ENCODE results near the gene VTI1A.

DNA sequence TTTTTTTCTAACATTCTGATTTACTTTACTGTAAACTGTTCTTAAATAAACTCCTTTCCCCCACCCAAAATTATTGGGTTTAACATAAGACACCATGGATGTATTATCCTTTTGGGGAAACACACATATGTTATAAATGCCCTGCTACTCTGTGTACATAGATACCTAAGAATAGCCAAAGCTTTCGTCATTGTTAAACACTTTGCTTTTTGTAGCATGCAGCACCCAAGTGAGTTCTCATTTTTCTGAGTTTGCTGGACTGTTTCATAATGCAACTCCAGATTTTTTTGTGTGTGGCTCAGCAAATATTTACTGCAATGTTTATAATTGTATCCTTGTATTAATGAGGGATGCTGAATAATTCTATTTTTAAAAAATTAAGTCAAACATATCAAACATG is 86.9 kb downstream of the VTI1A start:
- no peak for TF ChIP-seq FOSL2 (IDR thresholded peaks at IDR 0.05)
- no peak for TF ChIP-seq FOSL2 (CRISPR knock-in tag; IDR thresholded peaks at IDR 0.05)
- TF ChIP-seq, protein P1, sequence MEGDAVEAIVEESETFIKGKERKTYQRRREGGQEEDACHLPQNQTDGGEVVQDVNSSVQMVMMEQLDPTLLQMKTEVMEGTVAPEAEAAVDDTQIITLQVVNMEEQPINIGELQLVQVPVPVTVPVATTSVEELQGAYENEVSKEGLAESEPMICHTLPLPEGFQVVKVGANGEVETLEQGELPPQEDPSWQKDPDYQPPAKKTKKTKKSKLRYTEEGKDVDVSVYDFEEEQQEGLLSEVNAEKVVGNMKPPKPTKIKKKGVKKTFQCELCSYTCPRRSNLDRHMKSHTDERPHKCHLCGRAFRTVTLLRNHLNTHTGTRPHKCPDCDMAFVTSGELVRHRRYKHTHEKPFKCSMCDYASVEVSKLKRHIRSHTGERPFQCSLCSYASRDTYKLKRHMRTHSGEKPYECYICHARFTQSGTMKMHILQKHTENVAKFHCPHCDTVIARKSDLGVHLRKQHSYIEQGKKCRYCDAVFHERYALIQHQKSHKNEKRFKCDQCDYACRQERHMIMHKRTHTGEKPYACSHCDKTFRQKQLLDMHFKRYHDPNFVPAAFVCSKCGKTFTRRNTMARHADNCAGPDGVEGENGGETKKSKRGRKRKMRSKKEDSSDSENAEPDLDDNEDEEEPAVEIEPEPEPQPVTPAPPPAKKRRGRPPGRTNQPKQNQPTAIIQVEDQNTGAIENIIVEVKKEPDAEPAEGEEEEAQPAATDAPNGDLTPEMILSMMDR (IDR thresholded peaks at IDR 0.05), result no peak
- no peak for TF ChIP-seq KDM5A (IDR thresholded peaks at IDR 0.05)
- TF ChIP-seq HDAC2 (IDR thresholded peaks at IDR 0.05), result no peak
- TF ChIP-seq, protein P2, sequence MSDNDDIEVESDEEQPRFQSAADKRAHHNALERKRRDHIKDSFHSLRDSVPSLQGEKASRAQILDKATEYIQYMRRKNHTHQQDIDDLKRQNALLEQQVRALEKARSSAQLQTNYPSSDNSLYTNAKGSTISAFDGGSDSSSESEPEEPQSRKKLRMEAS (IDR thresholded peaks at IDR 0.05), result no peak
- no peak for TF ChIP-seq EP300 (IDR thresholded peaks at IDR 0.05)
- TF ChIP-seq ZC3H11A (IDR thresholded peaks at IDR 0.05), result no peak
- TF ChIP-seq ATOH8 (CRISPR knock-in tag; IDR thresholded peaks at IDR 0.05; ENCODE audit: low read depth), result no peak
- no peak for TF ChIP-seq MYC (IDR thresholded peaks at IDR 0.05; ENCODE audit: borderline replicate concordance, low read length)
- no peak for TF ChIP-seq REST (IDR thresholded peaks at IDR 0.05)
- TF ChIP-seq CEBPB (IDR thresholded peaks at IDR 0.05), result no peak
- no peak for TF ChIP-seq ZNF302 (CRISPR knock-in tag; IDR thresholded peaks at IDR 0.05)

Measured in A549 (cell line).